ENCODE measurements around the gene TTLL5.
"Not testable (repeated sequence)": the region's sequence is repeated elsewhere in the genome, so short reads cannot be mapped to it uniquely, and the experiment has no call there.

The TTLL5 gene

GRCh38 chr14:75917946-75918335 lies 256.9 kb downstream of the TTLL5 start:
- no peak for DNase-seq

GRCh38 chr14:75920421-75920820 lies 259.4 kb downstream of the TTLL5 start:
- not testable (repeated sequence) for DNase-seq

- not testable (repeated sequence) for DNase-seq
Measured at GRCh38 chr14:75925141-75925840, 264.2 kb downstream of the TTLL5 start.

GRCh38 chr14:75926431-75927115 lies 265.5 kb downstream of the TTLL5 start:
- DNase-seq: no peak

GRCh38 chr14:75927564-75928087 lies 266.6 kb downstream of the TTLL5 start:
- no peak for DNase-seq

GRCh38 chr14:75928690-75929181 lies 267.7 kb downstream of the TTLL5 start:
- DNase-seq: no peak

- DNase-seq: no peak
Measured at GRCh38 chr14:75933712-75934296, 272.8 kb downstream of the TTLL5 start.

- no peak for DNase-seq
Measured at GRCh38 chr14:75934998-75935628, 274.1 kb downstream of the TTLL5 start.

GRCh38 chr14:75939200-75939599 lies 278.2 kb downstream of the TTLL5 start:
- DNase-seq: no peak

- DNase-seq: no peak
Measured at GRCh38 chr14:75941030-75941429, 280.0 kb downstream of the TTLL5 start.

- no peak for DNase-seq
Measured at GRCh38 chr14:75944607-75945241, 283.7 kb downstream of the TTLL5 start.

- no peak for DNase-seq
Measured at GRCh38 chr14:75946785-75947184, 285.7 kb downstream of the TTLL5 start.

GRCh38 chr14:75952489-75952888 lies 291.4 kb downstream of the TTLL5 start:
- no peak for DNase-seq

GRCh38 chr14:75959031-75959430 lies 298.0 kb downstream of the TTLL5 start:
- no peak for DNase-seq

GRCh38 chr14:75960231-75960630 lies 299.2 kb downstream of the TTLL5 start:
- DNase-seq: no peak

- no peak for DNase-seq
Measured at GRCh38 chr14:75961662-75962061, 300.6 kb downstream of the TTLL5 start.

- DNase-seq: no peak
Measured at GRCh38 chr14:75967866-75968265, 306.8 kb downstream of the TTLL5 start.

GRCh38 chr14:75968456-75968855 lies 307.4 kb downstream of the TTLL5 start:
- no peak for DNase-seq

GRCh38 chr14:75969126-75969525 lies 308.1 kb downstream of the TTLL5 start:
- no peak for DNase-seq

GRCh38 chr14:75969891-75970290 lies 308.8 kb downstream of the TTLL5 start:
- no peak for DNase-seq

GRCh38 chr14:75970989-75971388 lies 309.9 kb downstream of the TTLL5 start:
- no peak for DNase-seq

- DNase-seq: no peak
Measured at GRCh38 chr14:75971509-75971908, 310.5 kb downstream of the TTLL5 start.
